GM12872 (cell line): Measurements from ENCODE around the gene CNMD.

Source experiments
- CTCF ChIP-seq: IDR thresholded peaks from 3 replicates; pipeline ENCODE4 v1.5.1; 2011; ENCODE audit warnings: low read depth, mild to moderate bottlenecking, low read length, moderate library complexity; ENCODE audit not compliant: insufficient read depth

CNMD gene

GRCh38 chr13:52739468-52740071, at the start of gene CNMD:
CNMD (minus strand) TSS chr13:52739820; CDS start chr13:52739701, 119 bp downstream.
- TF ChIP-seq CTCF = no peak

GRCh38 chr13:52788011-52788410, 48.4 kb upstream of the CNMD start:
- TF ChIP-seq CTCF = no peak

GRCh38 chr13:52787235-52787634, 47.6 kb upstream of the CNMD start:
- TF ChIP-seq CTCF = no peak

- TF ChIP-seq CTCF = no peak
Observed at GRCh38 chr13:52786766-52787165, 47.1 kb upstream of the CNMD start.

- no peak for TF ChIP-seq CTCF
Observed at GRCh38 chr13:52785739-52786138, 46.1 kb upstream of the CNMD start.

- no peak for TF ChIP-seq CTCF
Observed at GRCh38 chr13:52784591-52785340, 45.1 kb upstream of the CNMD start.

- no peak for TF ChIP-seq CTCF
Observed at GRCh38 chr13:52783943-52784342, 44.3 kb upstream of the CNMD start.
